ENCODE results near the gene HTR3C. TPM values are rescaled to one million over a fixed set of nuclear protein-coding genes. Genes with fewer than 3 reads are reported as not detected.
A peak's percentile ranks its signal among the peaks of the same experiment; 100 is the strongest.
"Not testable (repeated sequence)": the region's sequence is repeated elsewhere in the genome, so short reads cannot be mapped to it uniquely, and the experiment has no call there.

The HTR3C gene
- not detected for total RNA-seq

- WGBS, 2 donors: 57 to 70% methylated on average over 4 of the region's 4 CpGs
- no peaks in the 10 kb centered on the region for H3K9me3 ChIP-seq
- H3K4me1 ChIP-seq: no peaks in the 10 kb centered on the region
- no peak within 1 kb of the TSS for H3K27ac ChIP-seq
- H3K27me3 ChIP-seq: no peaks in the 10 kb centered on the region
- TF ChIP-seq, protein P1, sequence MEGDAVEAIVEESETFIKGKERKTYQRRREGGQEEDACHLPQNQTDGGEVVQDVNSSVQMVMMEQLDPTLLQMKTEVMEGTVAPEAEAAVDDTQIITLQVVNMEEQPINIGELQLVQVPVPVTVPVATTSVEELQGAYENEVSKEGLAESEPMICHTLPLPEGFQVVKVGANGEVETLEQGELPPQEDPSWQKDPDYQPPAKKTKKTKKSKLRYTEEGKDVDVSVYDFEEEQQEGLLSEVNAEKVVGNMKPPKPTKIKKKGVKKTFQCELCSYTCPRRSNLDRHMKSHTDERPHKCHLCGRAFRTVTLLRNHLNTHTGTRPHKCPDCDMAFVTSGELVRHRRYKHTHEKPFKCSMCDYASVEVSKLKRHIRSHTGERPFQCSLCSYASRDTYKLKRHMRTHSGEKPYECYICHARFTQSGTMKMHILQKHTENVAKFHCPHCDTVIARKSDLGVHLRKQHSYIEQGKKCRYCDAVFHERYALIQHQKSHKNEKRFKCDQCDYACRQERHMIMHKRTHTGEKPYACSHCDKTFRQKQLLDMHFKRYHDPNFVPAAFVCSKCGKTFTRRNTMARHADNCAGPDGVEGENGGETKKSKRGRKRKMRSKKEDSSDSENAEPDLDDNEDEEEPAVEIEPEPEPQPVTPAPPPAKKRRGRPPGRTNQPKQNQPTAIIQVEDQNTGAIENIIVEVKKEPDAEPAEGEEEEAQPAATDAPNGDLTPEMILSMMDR (IDR thresholded peaks at IDR 0.05): no peak
- TF ChIP-seq POLR2A (IDR thresholded peaks at IDR 0.05) (no peak), EP300 (IDR thresholded peaks at IDR 0.05) (no peak)
- no peak within 1 kb of the TSS for H3K4me3 ChIP-seq
- no peaks in the 10 kb centered on the region for H3K36me3 ChIP-seq
- DNase-seq (ENCODE audit: low spot score in 2 of 2): no peak
These were observed at the start of gene HTR3C for GRCh38 chr3:184052767-184053166. Gene HTR3C (plus strand): TSS chr3:184053047. CDS start chr3:184053081, 34 bp downstream.

DNA sequence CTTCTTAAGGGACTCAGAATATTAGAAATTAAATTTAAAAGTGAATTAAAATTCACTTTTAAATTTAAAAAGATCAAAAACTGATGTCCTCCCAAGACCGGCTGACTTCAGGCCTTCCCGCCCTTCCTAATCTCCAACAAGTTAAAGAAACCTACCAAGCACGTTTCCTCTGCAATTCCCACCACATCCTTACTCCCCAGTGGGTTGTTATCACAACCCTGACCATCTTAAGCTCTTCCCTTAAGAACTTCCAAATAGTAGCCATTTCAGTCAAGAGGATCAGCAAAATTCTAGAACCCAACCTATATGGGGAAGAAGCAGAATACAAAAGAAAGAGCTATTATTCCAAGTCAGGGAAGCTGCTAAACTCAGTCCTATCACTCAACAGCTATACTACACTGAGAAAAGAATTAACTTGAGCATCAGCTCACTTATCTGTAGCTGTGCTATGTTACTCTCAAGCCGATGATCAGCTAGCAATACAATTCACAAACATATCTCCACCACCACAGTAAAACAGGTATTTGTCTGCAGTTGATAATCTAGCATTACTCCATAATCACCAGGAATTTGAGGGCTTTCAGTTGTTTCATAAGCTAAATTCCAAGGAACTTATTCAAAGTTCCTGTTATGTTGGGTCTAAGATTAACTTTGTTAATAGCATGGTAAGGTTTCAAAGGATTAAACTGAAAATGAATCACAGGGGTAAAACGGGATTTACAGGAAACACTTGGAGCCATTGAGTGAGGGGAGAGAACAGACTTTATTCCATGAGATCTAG is 49.5 kb upstream of the HTR3C start:
- Histone ChIP-seq H3K27me3 (no peaks in the 10 kb centered on the region), H3K4me1 (peaks cover 0 to 25% (median 0%) of the 10 kb centered on the region in 4 donors), H3K9me3 (no peaks in the 10 kb centered on the region), H3K4me3 (no peak overlapping the region), H3K36me3 (peaks cover 0 to 8% (median 0%) of the 10 kb centered on the region in 3 donors), H3K27ac (no peak overlapping the region)
- TF ChIP-seq, protein P1 (IDR thresholded peaks at IDR 0.05): no peak
- TF ChIP-seq EP300 (IDR thresholded peaks at IDR 0.05) (no peak), POLR2A (IDR thresholded peaks at IDR 0.05) (no peak)
- DNase-seq (ENCODE audit: low spot score in 2 of 2): no peak
- 84 to 85% methylated on average over 5 of the region's 5 CpGs for WGBS, 2 donors

GRCh38 chr3:184004476-184004875 is 48.4 kb upstream of the HTR3C start:
- Histone ChIP-seq H3K36me3 (peaks cover 0 to 19% (median 0%) of the 10 kb centered on the region in 3 donors), H3K4me1 (peaks cover 0 to 25% (median 0%) of the 10 kb centered on the region in 4 donors), H3K4me3 (no peak overlapping the region), H3K9me3 (no peaks in the 10 kb centered on the region), H3K27ac (no peak overlapping the region), H3K27me3 (no peaks in the 10 kb centered on the region)
- DNase-seq (ENCODE audit: low spot score in 2 of 2): peak in 1 of 2 donors; percentile 26
- TF ChIP-seq POLR2A (IDR thresholded peaks at IDR 0.05) (no peak), EP300 (IDR thresholded peaks at IDR 0.05) (peak in 1 of 2 donors; percentile 52)
- WGBS, 2 donors: 50 to 68% methylated on average over 2 of the region's 2 CpGs

DNA sequence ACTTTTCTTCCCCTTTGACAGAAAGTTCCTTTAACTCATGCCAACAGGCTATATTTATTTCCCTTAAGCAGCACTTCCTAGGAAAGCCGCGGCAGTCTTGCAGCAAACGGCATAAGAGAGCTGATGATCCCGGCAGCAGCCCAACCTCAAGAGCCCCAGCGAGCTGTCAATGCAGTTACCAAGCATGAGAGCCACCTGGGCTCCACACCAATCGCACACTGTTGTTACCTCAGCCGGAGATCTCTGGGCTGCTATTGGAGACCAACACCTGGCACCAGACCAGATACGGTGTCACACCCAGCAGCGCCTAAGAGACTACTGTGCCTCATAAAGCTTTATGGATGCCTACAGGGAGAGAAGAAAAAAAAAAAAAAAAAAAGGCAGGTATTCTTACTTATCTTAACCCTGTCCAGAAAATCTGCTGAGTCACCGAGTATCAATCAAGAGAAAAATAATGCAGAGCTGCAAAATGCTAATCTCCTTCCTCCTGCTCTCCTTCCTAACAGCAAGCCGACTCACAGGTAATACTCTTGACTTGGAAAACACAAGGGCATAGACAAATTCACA is 46.8 kb upstream of the HTR3C start:
- 50 to 60% methylated on average over 11 of the region's 11 CpGs for WGBS, 2 donors
- peaks cover 0 to 25% (median 0%) of the 10 kb centered on the region in 4 donors for H3K4me1 ChIP-seq
- peak overlapping the region in 2 of 4 donors; percentile 48 to 63 for H3K27ac ChIP-seq
- H3K4me3 ChIP-seq: peak overlapping the region in 1 of 4 donors; percentile 36
- no peaks in the 10 kb centered on the region for H3K27me3 ChIP-seq
- no peaks in the 10 kb centered on the region for H3K9me3 ChIP-seq
- peaks cover 0 to 28% (median 0%) of the 10 kb centered on the region in 3 donors for H3K36me3 ChIP-seq
- TF ChIP-seq, protein P1 (IDR thresholded peaks at IDR 0.05): no peak
- TF ChIP-seq POLR2A (IDR thresholded peaks at IDR 0.05) (no peak), EP300 (IDR thresholded peaks at IDR 0.05) (peak in 1 of 2 donors; percentile 31)
- DNase-seq (ENCODE audit: low spot score in 2 of 2): peak in 1 of 2 donors; percentile 38

DNA sequence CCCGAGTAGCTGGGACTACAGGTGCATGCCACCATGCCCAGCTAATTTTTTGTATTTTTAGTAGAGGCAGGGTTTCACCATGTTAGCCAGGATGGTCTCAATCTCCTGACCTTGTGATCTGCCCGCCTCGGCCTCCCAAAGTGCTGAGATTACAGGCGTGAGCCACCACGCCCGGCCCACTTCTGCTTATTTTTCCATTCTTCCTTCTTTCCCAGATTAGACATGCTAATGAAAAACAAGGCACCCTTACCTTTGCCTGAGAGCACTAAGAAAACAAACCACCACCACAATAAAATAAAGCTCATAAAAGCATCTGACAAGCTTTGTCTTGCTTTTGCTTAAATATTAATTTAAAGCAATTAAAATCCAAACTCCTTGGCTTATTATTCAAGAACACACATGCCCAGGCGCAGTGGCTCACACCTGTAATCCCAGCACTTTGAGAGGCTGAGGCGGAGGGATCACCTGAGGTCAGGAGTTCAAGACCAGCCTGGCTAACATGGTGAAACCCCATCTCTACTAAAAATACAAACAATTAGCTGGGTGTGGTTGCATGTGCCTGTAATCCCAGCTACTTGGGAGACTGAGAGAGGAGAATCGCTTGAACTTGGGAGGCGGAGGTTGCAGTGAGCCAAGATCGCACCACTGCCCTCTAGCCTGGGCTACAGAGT is 45.6 kb upstream of the HTR3C start:
- not testable (repeated sequence) for DNase-seq (ENCODE audit: low spot score in 2 of 2)

More for the DNA sequence above, 45.6 kb upstream of the HTR3C start:
- H3K9me3 ChIP-seq, H3K27me3 ChIP-seq, H3K27ac ChIP-seq, H3K4me3 ChIP-seq: not testable (repeated sequence)
- WGBS, 2 donors: 90 to 92% methylated on average over 11 of the region's 11 CpGs
- Histone ChIP-seq H3K36me3 (peaks cover 0 to 39% (median 0%) of the 10 kb centered on the region in 3 donors), H3K4me1 (peaks cover 0 to 25% (median 0%) of the 10 kb centered on the region in 4 donors)

Data from tibial nerve (tissue), 4 donors.